K562 (cell line): ENCODE data around the gene ZNF586. TPM values are rescaled to one million over a fixed set of nuclear protein-coding genes. Genes with fewer than 3 reads are reported as not detected.

Experiments
- polyA plus RNA-seq, 8 experiments: library from polyadenylated mRNA; depleted of rRNA in 4 of 8; stranded (reverse) in 5 of 8; unstranded in 3 of 8; fragments of >200 nt; fragmentation: Nextera tagmentation in 2 of 8; fragmentation: Illumina TruSeq in 1 of 8; extraction: Ambion mirVana in 2 of 8; extraction: Trizol in 1 of 8; gene quantifications; 2 replicates each; pipeline versions ENCODE4 v1.2.1 to v1.2.3, GENCODE V29; 2011 to 2014; ENCODE audit warnings: inconsistent platforms in 1 of 8, missing spikeins in 1 of 8
- total RNA-seq, 7 experiments: library from RNA; depleted of rRNA in 6 of 7; stranded (reverse); fragments of >200 nt in 6 of 7; fragmentation: Illumina TruSeq in 2 of 7; extraction: Trizol in 2 of 7; gene quantifications; 2 replicates each; pipeline versions ENCODE4 v1.2.1 to v1.2.3, GENCODE V29; 2011 to 2021; ENCODE audit warnings: low replicate concordance in 1 of 7

ZNF586 gene
- total and polyA plus RNA-seq, 9 of the 15 experiments (the other 6 are each of a cell fraction or from before 2014, with no cell fraction given) = 2.5 to 12.6 (median 8.4) TPM

Other genes starting within 250 kb of the ZNF586 start
Only the 7 nearest of the 21 such genes appear.
- gene ZNF551, start 87.7 kb upstream of the ZNF586 start, total RNA-seq (2014; rRNA removed) = 11.2 TPM in 2 replicates
- gene ZNF551, start 87.7 kb upstream of the ZNF586 start, total RNA-seq (2014; rRNA removed; fragmentation: Illumina TruSeq; extraction: Trizol) = 13.3 and 14.1 TPM in 2 replicates
- gene ZNF551, start 87.7 kb upstream of the ZNF586 start, total RNA-seq (2015; rRNA removed; fragmentation: Illumina TruSeq; extraction: Trizol) = 10.1 TPM in 2 replicates
- gene ZNF551, start 87.7 kb upstream of the ZNF586 start, total RNA-seq (2021) = 8.1 and 10.8 TPM in 2 replicates
- gene ZNF551, start 87.7 kb upstream of the ZNF586 start, polyA plus RNA-seq (2011; rRNA removed) = 8.1 and 12.4 TPM in 2 replicates
- gene ZNF551, start 87.7 kb upstream of the ZNF586 start, polyA plus RNA-seq (2014; fragmentation: Illumina TruSeq; extraction: Trizol) = 8.9 and 10.5 TPM in 2 replicates
- 1 to 10 TPM; 2.6 TPM for gene ZNF551, start 87.7 kb upstream of the ZNF586 start, polyA plus RNA-seq (2014; fragmentation: Nextera tagmentation; extraction: Ambion mirVana)
- 9.6 and 10.2 TPM in 2 replicates for gene ZNF551, start 87.7 kb upstream of the ZNF586 start, polyA plus RNA-seq (2014; rRNA removed)
- 0.04 TPM in 1 of 2 replicates, not detected in the other for gene ZNF154, start 60.5 kb upstream of the ZNF586 start, total RNA-seq (2014; rRNA removed)
- gene ZNF154, start 60.5 kb upstream of the ZNF586 start, total RNA-seq (2014; rRNA removed; fragmentation: Illumina TruSeq; extraction: Trizol) = not detected in 2 replicates
- not detected in 2 replicates for gene ZNF154, start 60.5 kb upstream of the ZNF586 start, total RNA-seq (2015; rRNA removed; fragmentation: Illumina TruSeq; extraction: Trizol)
- 0.07 TPM in 2 replicates for gene ZNF154, start 60.5 kb upstream of the ZNF586 start, total RNA-seq (2021)
- not detected in 2 replicates for gene ZNF154, start 60.5 kb upstream of the ZNF586 start, polyA plus RNA-seq (2011; rRNA removed)
- gene ZNF154, start 60.5 kb upstream of the ZNF586 start, polyA plus RNA-seq (2014; fragmentation: Illumina TruSeq; extraction: Trizol) = not detected in 2 replicates
- under 1 TPM; 0.06 to 0.11 TPM for gene ZNF154, start 60.5 kb upstream of the ZNF586 start, polyA plus RNA-seq (2014; fragmentation: Nextera tagmentation; extraction: Ambion mirVana)
- gene ZNF154, start 60.5 kb upstream of the ZNF586 start, polyA plus RNA-seq (2014; rRNA removed) = not detected in 2 replicates
- gene ZNF671, start 42.1 kb upstream of the ZNF586 start, total RNA-seq (2014; rRNA removed) = 1.6 and 2.0 TPM in 2 replicates
- gene ZNF671, start 42.1 kb upstream of the ZNF586 start, total RNA-seq (2014; rRNA removed; fragmentation: Illumina TruSeq; extraction: Trizol) = 2.1 TPM in 2 replicates
- gene ZNF671, start 42.1 kb upstream of the ZNF586 start, total RNA-seq (2015; rRNA removed; fragmentation: Illumina TruSeq; extraction: Trizol) = 0.90 and 1.4 TPM in 2 replicates
- gene ZNF671, start 42.1 kb upstream of the ZNF586 start, total RNA-seq (2021) = 1.8 and 1.9 TPM in 2 replicates
- gene ZNF671, start 42.1 kb upstream of the ZNF586 start, polyA plus RNA-seq (2011; rRNA removed) = 1.4 and 3.2 TPM in 2 replicates
- gene ZNF671, start 42.1 kb upstream of the ZNF586 start, polyA plus RNA-seq (2014; fragmentation: Illumina TruSeq; extraction: Trizol) = 1.2 and 1.6 TPM in 2 replicates
- gene ZNF671, start 42.1 kb upstream of the ZNF586 start, polyA plus RNA-seq (2014; fragmentation: Nextera tagmentation; extraction: Ambion mirVana) = under 1 TPM; 0.20 to 0.78 TPM
- 1.1 and 1.4 TPM in 2 replicates for gene ZNF671, start 42.1 kb upstream of the ZNF586 start, polyA plus RNA-seq (2014; rRNA removed)
- 9.5 and 16.2 TPM in 2 replicates for gene ZNF776, start 22.9 kb upstream of the ZNF586 start, total RNA-seq (2014; rRNA removed)
- gene ZNF776, start 22.9 kb upstream of the ZNF586 start, total RNA-seq (2014; rRNA removed; fragmentation: Illumina TruSeq; extraction: Trizol) = 8.2 and 10.0 TPM in 2 replicates
- 7.4 and 8.4 TPM in 2 replicates for gene ZNF776, start 22.9 kb upstream of the ZNF586 start, total RNA-seq (2015; rRNA removed; fragmentation: Illumina TruSeq; extraction: Trizol)
- 6.7 and 7.8 TPM in 2 replicates for gene ZNF776, start 22.9 kb upstream of the ZNF586 start, total RNA-seq (2021)
- 15.7 and 16.9 TPM in 2 replicates for gene ZNF776, start 22.9 kb upstream of the ZNF586 start, polyA plus RNA-seq (2011; rRNA removed)
- gene ZNF776, start 22.9 kb upstream of the ZNF586 start, polyA plus RNA-seq (2014; fragmentation: Illumina TruSeq; extraction: Trizol) = 7.1 and 9.6 TPM in 2 replicates
- gene ZNF776, start 22.9 kb upstream of the ZNF586 start, polyA plus RNA-seq (2014; fragmentation: Nextera tagmentation; extraction: Ambion mirVana) = 1 to 10 TPM; 2.2 to 2.5 TPM
- gene ZNF776, start 22.9 kb upstream of the ZNF586 start, polyA plus RNA-seq (2014; rRNA removed) = 7.9 and 9.1 TPM in 2 replicates
- 7.3 and 8.1 TPM in 2 replicates for gene ZNF552, start 45.2 kb downstream of the ZNF586 start, total RNA-seq (2014; rRNA removed)
- gene ZNF552, start 45.2 kb downstream of the ZNF586 start, total RNA-seq (2014; rRNA removed; fragmentation: Illumina TruSeq; extraction: Trizol) = 11.4 and 13.2 TPM in 2 replicates
- gene ZNF552, start 45.2 kb downstream of the ZNF586 start, total RNA-seq (2015; rRNA removed; fragmentation: Illumina TruSeq; extraction: Trizol) = 12.4 and 13.3 TPM in 2 replicates
- gene ZNF552, start 45.2 kb downstream of the ZNF586 start, total RNA-seq (2021) = 7.1 and 7.2 TPM in 2 replicates
- gene ZNF552, start 45.2 kb downstream of the ZNF586 start, polyA plus RNA-seq (2011; rRNA removed) = 6.7 and 8.9 TPM in 2 replicates
- gene ZNF552, start 45.2 kb downstream of the ZNF586 start, polyA plus RNA-seq (2014; fragmentation: Illumina TruSeq; extraction: Trizol) = 9.8 and 11.2 TPM in 2 replicates
- gene ZNF552, start 45.2 kb downstream of the ZNF586 start, polyA plus RNA-seq (2014; fragmentation: Nextera tagmentation; extraction: Ambion mirVana) = 1 to 10 TPM; 4.4 to 8.5 TPM
- 8.1 and 8.5 TPM in 2 replicates for gene ZNF552, start 45.2 kb downstream of the ZNF586 start, polyA plus RNA-seq (2014; rRNA removed)
- 24.7 and 28.9 TPM in 2 replicates for gene ZNF587B, start 60.6 kb downstream of the ZNF586 start, total RNA-seq (2014; rRNA removed)
- 37.5 and 43.1 TPM in 2 replicates for gene ZNF587B, start 60.6 kb downstream of the ZNF586 start, total RNA-seq (2014; rRNA removed; fragmentation: Illumina TruSeq; extraction: Trizol)
- gene ZNF587B, start 60.6 kb downstream of the ZNF586 start, total RNA-seq (2015; rRNA removed; fragmentation: Illumina TruSeq; extraction: Trizol) = 37.0 and 37.1 TPM in 2 replicates
- 23.2 and 28.6 TPM in 2 replicates for gene ZNF587B, start 60.6 kb downstream of the ZNF586 start, total RNA-seq (2021)
- gene ZNF587B, start 60.6 kb downstream of the ZNF586 start, polyA plus RNA-seq (2011; rRNA removed) = 14.4 and 17.9 TPM in 2 replicates
- gene ZNF587B, start 60.6 kb downstream of the ZNF586 start, polyA plus RNA-seq (2014; fragmentation: Illumina TruSeq; extraction: Trizol) = 14.3 and 17.1 TPM in 2 replicates
- 1 to 10 TPM; 7.4 to 8.8 TPM for gene ZNF587B, start 60.6 kb downstream of the ZNF586 start, polyA plus RNA-seq (2014; fragmentation: Nextera tagmentation; extraction: Ambion mirVana)
- gene ZNF587B, start 60.6 kb downstream of the ZNF586 start, polyA plus RNA-seq (2014; rRNA removed) = 14.2 and 20.8 TPM in 2 replicates
- gene ZNF587, start 80.2 kb downstream of the ZNF586 start, total RNA-seq (2014; rRNA removed) = 9.8 and 13.0 TPM in 2 replicates
- 42.0 and 47.5 TPM in 2 replicates for gene ZNF587, start 80.2 kb downstream of the ZNF586 start, total RNA-seq (2014; rRNA removed; fragmentation: Illumina TruSeq; extraction: Trizol)
- gene ZNF587, start 80.2 kb downstream of the ZNF586 start, total RNA-seq (2015; rRNA removed; fragmentation: Illumina TruSeq; extraction: Trizol) = 31.8 and 32.5 TPM in 2 replicates
- gene ZNF587, start 80.2 kb downstream of the ZNF586 start, total RNA-seq (2021) = 33.9 and 35.1 TPM in 2 replicates
- 30.2 and 41.7 TPM in 2 replicates for gene ZNF587, start 80.2 kb downstream of the ZNF586 start, polyA plus RNA-seq (2011; rRNA removed)
- gene ZNF587, start 80.2 kb downstream of the ZNF586 start, polyA plus RNA-seq (2014; fragmentation: Illumina TruSeq; extraction: Trizol) = 24.4 and 24.9 TPM in 2 replicates
- gene ZNF587, start 80.2 kb downstream of the ZNF586 start, polyA plus RNA-seq (2014; fragmentation: Nextera tagmentation; extraction: Ambion mirVana) = 1 to 10 TPM; 3.2 to 3.6 TPM
- 22.7 and 28.7 TPM in 2 replicates for gene ZNF587, start 80.2 kb downstream of the ZNF586 start, polyA plus RNA-seq (2014; rRNA removed)